SKM-1 (cell line): Measurements from ENCODE around the gene COL6A2.
"Not testable (repeated sequence)": the region's sequence is repeated elsewhere in the genome, so short reads cannot be mapped to it uniquely, and the experiment has no call there.

Source experiments
- DNase-seq: peaks from one replicate; lab custom pipeline; 2025; ENCODE audit not compliant: unreplicated experiment; lab: John Stamatoyannopoulos, UW

COL6A2 gene

GRCh38 chr21:46078978-46079351, 18.9 kb upstream of the COL6A2 start:
- no peak for DNase-seq

- no peak for DNase-seq
Measured at GRCh38 chr21:46079352-46080170, 18.4 kb upstream of the COL6A2 start.

GRCh38 chr21:46080171-46081021, 17.5 kb upstream of the COL6A2 start:
- no peak for DNase-seq

GRCh38 chr21:46081022-46081861, 16.7 kb upstream of the COL6A2 start:
- no peak for DNase-seq

- no peak for DNase-seq
Measured at GRCh38 chr21:46081862-46082712, 15.8 kb upstream of the COL6A2 start.

GRCh38 chr21:46082713-46082962, 15.3 kb upstream of the COL6A2 start:
- no peak for DNase-seq

- DNase-seq: no peak
Measured at GRCh38 chr21:46082963-46083790, 14.7 kb upstream of the COL6A2 start.

GRCh38 chr21:46083791-46084561, 13.9 kb upstream of the COL6A2 start:
- no peak for DNase-seq

- DNase-seq: no peak
Measured at GRCh38 chr21:46084709-46085108, 13.2 kb upstream of the COL6A2 start.

GRCh38 chr21:46085259-46085658, 12.7 kb upstream of the COL6A2 start:
- DNase-seq: not testable (repeated sequence)

- no peak for DNase-seq
Measured at GRCh38 chr21:46087641-46088040, 10.3 kb upstream of the COL6A2 start.

- DNase-seq: no peak
Measured at GRCh38 chr21:46088189-46088588, 9.7 kb upstream of the COL6A2 start.

GRCh38 chr21:46089285-46089684, 8.6 kb upstream of the COL6A2 start:
- no peak for DNase-seq

GRCh38 chr21:46091118-46091517, 6.8 kb upstream of the COL6A2 start:
- no peak for DNase-seq

- no peak for DNase-seq
Measured at GRCh38 chr21:46091631-46092025, 6.3 kb upstream of the COL6A2 start.

GRCh38 chr21:46092026-46092764, 5.7 kb upstream of the COL6A2 start:
- DNase-seq: no peak

GRCh38 chr21:46092811-46093667, 4.9 kb upstream of the COL6A2 start:
- DNase-seq: no peak
